GM19023 (cell line): ENCODE data around the gene UTP14C.
"Not testable (repeated sequence)": the region's sequence is repeated elsewhere in the genome, so short reads cannot be mapped to it uniquely, and the experiment has no call there.

Source experiments
- ATAC-seq: cut with Tn5 transposase; IDR thresholded peaks from one replicate; pipeline ENCODE4 v1.9.1; 2021; ENCODE audit warnings: mild to moderate bottlenecking, moderate library complexity; ENCODE audit not compliant: unreplicated experiment

The UTP14C gene

DNA sequence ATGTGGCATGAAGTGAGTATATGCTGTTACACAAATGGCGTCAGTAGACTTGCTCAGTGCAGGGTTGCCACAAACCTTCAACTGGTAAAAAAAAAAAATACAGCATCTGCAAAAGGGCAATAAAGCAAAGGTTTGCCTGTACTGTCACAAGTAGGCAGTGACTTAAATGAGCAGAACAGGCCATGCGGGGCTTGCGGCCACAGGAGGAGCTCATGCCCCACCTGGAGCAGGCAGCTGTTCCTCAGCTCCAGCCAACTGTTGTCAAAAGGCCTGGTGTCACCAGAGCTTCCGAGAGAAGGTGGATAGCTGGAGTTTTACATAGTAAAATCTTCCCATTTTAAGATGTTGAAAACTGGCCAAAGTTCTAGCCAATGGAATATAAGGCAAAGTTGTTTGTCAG lies 20.9 kb upstream of the UTP14C start:
- no peak for ATAC-seq

DNA sequence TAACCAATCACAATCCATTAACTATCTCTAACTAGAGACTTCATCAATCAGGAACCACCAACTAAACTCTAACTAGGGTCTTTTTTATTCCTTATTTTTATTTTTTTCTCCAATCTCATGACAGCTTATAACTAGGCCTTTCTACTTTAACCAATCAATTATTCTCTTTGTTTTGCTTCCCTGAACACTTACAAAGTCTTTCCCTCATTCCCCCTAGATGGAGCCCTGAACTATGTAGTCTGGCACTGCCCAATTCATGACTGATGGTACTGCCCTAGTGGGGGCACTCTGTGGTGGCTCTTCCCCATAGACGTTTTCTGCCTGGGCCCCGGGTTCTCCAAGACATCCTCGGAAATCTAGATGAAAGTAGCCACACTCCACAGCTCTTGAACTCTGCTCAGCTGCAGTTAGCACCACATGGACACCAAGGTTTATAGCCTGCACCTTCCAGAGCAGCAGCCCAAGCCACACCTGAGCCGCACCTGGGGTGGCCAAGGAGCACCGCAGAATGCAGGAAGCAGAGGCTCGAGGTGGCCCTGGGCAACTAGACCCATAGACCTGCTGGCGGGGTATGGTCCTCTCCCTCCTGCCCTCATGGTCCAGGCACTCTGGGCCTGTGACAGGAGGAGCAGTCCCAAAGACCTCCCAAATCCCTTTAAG lies 19.9 kb upstream of the UTP14C start:
- ATAC-seq, result no peak

DNA sequence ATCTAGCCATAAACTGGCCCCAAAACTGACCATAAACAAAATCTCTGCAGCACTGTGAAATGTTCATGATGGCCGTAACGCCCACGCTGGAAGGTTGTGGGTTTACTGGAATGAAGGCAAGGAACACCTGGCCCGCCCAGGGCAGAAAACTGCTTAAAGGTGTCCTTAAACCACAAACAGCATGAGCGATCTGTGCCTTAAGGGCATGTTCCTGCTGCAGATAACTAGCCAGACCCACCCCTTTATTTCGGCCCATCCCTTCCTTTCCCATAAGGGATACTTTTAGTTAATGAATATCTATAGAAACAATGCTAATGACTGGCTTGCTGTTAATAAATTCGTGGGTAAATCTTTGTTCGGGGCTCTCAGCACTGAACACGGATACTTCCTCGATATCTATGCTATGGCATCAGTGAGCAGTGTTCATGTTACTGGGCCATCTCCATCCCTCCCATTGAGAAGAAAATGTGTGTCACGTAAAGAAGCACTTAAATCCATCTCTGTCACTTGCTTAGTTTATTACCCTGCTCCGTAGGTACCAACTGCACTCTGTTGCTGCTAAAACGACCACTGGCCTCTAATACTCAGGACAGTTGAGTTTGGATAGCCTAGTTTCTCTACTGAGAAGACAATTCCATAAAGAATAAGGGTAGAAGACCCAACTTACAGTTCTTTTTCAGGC lies 18.5 kb upstream of the UTP14C start:
- ATAC-seq, result no peak

DNA sequence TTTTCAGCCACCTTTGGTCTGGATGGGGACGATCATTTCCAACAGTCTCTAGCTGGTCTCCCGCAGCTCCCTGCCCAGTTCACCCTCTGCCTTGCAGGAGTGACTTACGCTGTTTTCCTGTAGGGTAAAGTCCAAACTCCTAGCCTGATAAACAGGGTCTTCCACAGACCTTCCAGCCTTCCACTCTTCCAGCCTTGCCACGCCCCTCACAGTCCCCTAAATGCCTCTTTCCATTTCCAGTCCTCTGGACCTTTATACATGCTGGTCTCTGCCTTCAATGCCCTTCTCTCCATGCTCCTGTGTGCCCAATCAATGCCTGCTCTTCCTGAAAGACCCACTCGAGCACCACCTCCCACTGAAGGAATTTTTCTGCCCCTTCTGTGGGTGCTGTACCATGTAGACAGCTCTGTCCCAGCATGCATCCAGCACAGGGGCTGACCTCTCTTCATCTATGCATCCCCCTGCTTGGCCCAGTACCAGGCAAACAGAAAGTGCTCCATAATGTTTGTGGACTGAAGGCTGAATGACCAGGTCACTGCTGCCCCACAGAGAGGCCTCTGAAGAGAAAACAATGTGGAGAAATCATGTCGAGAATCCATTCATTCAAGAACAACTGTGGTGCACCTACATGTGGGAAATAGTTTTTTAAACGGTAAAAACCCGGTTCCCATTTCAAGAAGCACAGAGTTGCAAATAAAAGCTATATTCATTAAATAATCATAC lies 17.8 kb upstream of the UTP14C start:
- no peak for ATAC-seq

DNA sequence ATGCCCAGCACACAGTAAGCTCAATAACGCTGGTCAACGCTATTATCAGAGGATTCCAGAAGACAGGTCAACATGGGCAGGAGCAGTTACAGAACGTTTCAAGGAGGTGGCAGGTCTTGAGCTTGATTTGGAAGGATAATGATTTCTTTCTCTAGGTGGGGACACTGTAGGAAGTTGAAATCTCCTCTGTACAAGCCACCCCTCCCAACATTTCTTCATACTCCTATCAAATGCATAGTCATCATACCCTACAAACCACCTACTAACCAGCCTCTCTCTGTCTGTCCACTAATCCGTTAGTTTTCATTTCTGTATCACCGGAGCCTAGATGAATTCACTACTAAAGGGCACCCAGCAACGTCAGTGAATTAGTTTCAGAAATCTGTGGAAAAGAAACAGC lies 14.5 kb upstream of the UTP14C start:
- no peak for ATAC-seq

DNA sequence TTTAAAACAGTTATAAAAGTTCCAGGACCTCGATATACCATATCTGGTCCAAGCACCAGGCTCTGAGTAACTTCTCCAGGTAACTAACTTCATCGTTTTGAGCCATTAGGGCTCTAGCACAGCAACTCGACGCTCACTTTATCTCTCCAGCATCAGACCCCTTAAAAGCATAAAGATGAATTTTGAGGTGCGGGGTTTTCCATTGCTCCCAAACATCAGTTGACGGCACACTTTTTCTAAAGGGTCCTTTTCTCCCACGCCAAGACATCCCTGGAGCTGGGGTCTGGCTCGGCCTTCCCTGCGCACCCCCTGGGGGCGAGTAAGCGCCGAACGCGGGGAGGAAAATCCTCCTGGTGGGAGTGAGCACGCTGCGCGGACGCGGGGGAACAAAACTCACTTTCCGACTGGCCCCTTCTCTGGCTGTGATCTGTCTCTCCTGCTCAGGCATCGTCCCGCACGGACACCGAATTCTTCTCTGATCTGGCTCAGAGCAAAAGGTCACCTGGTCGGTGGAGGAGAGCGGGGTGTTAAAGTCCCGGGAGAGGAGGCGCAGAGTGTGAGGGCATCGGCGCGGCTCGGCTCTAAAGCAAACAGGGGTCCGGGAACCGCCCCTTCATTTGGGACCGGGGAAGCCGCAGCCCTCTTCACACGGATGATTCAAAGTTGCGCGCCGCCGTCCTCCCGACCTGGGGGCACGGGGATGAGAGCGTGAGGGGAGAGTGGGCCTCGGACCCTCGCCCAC lies 13.4 kb upstream of the UTP14C start, which contains the start of gene ATP7B:
TSS of gene ATP7B (minus strand) at position 561 of the 742 bp plus-strand sequence. CDS start at position 448, 113 bp downstream.
- ATAC-seq, result peak; percentile 14

DNA sequence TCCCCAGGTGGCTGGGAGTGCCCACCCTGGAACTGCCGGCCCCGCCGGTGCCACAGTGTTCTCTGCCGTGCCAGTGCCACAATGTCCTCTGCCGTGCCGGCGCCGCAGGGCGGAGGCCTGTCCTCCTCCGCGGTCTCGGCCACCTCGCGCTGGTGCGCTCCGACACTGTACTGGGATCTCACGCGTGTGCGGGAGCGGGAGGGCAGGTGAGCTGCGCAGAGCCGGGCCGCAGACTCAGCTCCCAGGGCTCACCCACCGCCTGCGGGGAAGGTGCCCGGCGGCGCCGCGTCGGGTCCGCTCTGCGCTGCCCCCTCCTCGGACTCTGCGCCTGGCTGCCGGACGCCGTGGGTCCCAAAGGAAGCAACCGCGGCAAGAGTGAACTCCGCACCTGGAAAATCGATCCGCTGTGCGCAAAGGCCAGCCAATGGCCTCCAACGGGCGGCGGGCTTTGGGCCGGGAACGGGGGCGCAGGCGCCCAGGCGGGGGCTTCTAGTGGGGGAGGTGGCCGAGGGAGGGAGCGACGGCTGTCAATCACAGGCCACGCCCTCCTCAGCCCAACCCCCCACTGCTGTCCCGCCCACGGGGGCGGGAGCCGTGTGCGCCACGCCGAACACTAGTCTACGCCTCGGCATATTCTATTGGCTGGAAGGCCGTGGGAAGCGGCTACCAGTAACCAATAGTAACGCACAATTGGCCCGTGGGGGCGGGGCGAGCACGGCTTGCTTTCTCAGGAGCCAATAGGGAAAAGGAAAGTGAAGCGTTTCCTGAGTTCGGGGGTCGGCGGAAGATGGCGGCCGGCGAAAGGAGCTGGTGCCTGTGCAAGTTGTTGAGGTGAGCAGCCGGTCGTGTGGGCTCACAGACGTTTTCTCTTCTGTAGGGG lies 12.6 kb upstream of the UTP14C start, which contains the start of gene ALG11:
TSS of gene ALG11 (plus strand) at position 767 of the 880 bp plus-strand sequence. CDS start at position 788, 21 bp downstream.
- ATAC-seq, result peak; percentile 99

DNA sequence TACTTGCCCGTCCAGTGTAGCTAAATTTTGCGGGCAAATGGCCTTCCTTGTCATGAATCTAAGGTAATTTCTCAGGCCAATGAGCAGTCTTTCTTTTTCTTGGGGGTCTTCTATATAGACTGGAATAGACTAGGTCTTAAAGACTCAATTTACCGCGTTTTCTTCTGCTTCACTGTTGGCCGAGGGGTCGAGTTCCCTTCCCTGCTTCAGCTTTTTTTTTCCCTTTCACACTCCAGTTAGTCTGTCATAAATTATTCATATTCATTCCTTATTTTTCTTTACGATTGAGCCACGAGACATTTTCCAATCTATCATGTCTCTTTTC lies 12.0 kb upstream of the UTP14C start:
- ATAC-seq, result no peak

DNA sequence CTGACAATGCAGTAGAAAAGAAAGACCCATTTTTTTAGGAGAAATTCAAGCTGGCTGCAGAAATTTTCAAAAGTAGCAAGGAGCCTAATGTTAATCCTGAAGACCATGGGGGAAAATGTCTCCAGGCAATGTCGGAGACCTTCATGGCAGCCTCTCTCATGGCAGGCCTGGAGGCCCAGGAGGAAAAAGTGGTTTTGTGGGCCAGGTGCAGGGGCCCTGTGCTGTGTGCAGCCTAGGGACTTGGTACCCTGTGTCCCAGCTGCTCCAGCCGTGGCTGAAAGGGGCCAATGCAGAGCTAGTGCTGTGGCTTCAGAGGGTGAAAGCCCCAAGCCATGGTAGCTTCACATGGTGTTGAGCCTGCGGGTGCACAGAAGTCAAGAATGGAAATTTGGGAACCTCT lies 8.2 kb upstream of the UTP14C start:
- ATAC-seq, result no peak

DNA sequence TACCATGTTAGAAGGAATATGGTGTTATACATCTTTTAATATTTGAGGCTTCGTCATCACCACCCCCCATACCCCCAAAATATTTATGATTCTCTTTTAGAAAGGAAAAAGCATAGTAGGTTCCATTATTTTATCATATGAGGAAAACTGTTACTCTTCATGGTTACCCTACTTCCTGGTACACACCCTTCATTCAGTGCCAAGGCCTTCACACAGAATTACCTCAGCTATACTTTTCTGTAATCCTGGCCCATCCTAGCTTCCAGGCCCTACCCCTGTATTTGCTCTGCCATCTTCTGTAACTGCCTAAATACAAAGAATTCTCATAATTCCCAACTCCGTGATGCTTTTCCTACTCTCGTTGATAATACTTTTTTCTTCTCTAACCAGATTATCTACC lies 4.3 kb upstream of the UTP14C start:
- ATAC-seq, result no peak

DNA sequence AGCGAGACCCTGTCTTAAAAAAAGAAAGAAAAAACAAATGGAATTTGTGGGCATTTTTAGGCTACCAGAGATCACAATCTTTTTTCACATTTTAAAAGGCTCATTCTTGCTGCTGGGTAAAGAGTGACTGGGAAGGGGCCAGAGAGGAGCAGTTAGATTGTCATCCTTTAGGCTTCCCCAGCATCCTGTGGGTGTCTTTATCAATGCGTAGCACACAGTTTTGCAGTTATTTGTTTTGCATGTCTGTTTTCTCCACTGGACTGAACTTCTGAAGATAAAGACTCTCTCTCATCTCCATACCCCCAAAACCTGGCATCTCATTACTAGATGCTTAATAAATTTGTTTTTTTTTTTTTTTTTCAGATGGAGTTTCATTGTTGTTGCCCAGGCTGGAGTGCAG lies 2.1 kb upstream of the UTP14C start:
- ATAC-seq, result no peak

DNA sequence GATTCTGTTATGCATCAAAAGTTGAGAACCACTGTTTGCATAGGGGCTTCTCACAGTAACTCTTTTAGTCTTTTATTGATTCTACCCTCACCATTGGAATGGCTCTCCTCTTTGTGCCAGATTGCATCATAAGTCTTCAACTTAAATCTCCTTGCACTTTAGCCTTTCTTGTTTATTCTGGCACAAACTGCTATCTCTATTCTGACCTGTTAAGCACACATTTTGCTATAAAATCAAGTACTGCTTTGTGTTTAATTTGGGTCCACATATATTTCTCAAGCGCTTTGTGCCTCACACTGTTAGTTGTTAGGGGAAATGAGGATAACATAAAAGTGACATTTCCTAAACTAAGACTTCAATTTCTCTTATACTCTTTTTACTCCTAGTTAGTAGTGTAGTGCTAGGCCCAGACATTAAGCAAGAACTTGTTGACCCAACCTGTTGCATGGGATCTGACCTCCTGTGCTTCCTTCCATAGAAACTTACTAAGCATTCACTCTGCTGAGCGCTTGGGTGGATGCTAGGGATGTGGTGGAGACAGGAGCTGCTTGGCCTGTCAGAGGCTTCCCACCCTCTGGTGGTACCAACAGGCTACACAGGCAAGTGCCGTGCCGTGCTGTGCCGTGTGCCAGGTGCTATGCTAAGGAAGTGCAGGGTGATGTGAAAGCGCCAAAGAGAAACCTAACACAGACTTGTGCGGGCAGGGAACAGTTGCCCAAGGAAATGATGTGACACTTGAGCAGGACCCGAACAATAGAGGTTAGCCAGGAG lies 1.2 kb downstream of the UTP14C start:
- ATAC-seq, result no peak

DNA sequence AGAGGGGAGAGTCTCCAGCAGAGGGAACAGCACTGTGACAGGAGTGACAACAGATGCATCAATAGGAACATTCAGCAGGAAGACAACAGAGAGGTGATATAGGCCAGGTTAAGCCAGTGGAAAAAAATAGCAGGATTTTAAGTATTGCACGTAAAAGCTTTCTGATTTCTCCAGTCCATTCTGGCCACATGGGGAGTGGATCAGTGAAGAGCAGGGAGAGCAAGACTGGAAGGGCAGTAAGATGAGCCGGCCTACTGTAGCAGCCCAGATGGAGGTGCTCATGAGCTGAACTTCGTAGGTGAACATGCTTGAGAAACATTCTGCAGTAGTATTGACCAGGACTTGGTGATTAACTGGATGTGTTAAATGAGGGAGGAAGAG lies 1.7 kb downstream of the UTP14C start:
- no peak for ATAC-seq

DNA sequence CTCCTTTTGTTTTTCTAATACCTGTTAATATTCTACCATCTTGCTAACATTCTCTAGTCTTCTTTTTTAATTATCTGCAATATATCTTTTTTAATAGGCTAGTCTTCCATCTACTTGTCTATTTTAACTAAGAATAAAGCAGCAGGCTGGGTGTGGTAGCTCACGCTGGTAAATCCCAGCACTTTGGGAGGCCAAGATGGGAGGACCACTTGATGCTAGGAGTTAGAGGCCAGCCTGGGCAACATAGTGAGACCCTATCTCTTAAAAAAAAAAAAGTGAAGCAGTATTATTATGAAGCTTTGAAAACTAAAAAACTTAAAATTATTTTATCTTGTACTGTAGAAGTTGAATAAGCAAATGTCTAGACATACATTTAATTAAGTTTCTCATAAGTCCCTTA lies 3.3 kb downstream of the UTP14C start:
- ATAC-seq, result no peak

DNA sequence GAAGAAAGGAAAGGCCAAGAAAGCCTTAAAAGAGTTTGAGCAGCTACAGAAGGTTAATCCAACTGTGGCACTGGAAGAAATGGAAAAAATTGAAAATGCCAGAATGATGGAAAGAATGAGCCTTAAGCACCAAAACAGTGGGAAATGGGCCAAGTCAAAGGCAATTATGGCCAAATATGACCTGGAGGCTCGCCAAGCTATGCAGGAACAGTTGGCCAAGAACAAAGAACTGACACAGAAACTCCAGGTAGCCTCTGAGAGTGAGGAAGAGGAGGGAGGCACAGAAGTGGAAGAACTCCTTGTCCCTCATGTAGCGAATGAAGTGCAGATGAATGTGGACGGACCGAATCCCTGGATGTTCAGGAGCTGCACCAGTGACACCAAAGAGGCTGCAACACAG lies 5.1 kb downstream of the UTP14C start:
- ATAC-seq, result no peak

DNA sequence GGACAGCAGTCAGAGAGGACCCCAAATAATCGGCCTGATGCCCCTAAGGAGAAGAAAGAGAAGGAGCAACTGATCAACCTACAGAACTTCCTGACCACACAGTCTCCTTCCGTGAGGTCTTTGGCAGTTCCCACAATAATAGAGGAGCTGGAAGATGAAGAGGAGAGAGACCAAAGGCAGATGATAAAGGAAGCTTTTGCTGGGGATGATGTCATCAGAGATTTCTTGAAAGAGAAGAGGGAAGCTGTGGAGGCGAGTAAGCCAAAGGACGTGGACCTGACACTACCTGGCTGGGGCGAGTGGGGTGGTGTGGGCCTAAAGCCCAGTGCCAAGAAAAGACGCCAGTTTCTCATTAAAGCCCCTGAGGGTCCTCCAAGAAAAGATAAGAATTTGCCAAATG lies 5.9 kb downstream of the UTP14C start:
- not testable (repeated sequence) for ATAC-seq

DNA sequence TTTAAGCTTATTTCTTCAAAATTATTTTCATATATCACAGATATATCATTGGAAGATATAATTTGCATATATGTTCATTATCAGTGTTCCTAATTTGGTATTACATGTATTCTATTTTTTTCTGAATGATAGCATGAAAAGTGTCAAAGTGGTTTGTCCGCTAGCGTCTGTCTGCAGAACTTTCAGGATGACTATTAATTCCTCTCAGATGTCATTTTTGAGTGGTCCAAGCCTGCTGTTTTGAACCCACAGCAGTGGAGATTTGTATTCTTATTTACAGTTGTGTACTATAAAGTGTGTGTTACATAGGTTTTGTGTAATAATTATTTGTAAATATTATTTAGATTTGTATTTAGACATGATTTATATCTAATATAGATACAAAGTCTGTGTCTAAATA lies 8.5 kb downstream of the UTP14C start:
- no peak for ATAC-seq

DNA sequence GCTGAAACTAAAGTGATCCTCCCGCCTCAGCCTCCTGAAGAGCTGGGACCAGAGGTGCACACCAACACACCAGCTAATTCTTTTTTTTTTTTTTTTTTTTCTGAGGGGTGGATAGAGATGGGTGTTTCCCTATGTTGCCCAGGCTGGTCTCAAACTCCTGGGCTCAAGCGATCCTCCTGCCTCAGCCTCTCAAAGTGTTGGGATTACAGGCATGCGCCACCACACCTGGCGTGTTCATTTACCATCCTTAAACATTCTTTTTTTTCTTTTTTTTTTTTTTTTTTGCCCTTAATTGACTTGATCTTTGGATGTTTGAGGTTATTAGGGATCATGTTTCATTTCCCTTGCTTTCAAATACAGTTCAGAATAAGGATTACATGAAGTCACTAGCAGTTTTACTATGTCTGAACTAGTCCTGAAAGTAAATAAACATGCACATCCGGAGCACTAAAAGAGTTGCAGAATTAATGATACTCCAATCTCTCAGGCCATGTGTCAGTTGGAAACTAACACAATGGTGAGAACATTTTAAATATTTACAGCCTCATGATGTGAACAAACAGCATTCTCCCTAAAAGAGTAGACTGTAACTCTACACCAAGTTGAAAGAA lies 10.2 kb downstream of the UTP14C start:
- no peak for ATAC-seq

DNA sequence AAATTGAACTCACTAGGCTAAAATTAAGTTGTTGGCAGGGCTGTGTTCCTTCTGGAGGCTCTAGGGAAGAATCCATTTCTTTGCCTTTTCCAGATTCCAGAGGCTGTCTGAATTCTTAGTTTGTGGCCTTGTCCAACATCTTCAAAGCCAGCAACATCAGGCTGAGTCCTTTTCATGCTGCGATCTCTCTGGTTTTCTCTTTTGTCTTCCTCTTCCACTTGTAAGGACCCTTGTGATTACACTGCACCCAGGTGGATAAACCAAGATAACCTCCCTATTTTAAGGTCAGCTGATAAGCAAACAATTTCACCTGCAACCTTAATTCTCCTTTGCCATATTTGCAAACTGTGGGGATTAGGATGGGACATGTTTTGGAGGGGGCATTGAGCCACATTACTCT lies 11.5 kb downstream of the UTP14C start:
- no peak for ATAC-seq
